Measurements from ENCODE around the gene TMEM11.

The TMEM11 gene

DNA sequence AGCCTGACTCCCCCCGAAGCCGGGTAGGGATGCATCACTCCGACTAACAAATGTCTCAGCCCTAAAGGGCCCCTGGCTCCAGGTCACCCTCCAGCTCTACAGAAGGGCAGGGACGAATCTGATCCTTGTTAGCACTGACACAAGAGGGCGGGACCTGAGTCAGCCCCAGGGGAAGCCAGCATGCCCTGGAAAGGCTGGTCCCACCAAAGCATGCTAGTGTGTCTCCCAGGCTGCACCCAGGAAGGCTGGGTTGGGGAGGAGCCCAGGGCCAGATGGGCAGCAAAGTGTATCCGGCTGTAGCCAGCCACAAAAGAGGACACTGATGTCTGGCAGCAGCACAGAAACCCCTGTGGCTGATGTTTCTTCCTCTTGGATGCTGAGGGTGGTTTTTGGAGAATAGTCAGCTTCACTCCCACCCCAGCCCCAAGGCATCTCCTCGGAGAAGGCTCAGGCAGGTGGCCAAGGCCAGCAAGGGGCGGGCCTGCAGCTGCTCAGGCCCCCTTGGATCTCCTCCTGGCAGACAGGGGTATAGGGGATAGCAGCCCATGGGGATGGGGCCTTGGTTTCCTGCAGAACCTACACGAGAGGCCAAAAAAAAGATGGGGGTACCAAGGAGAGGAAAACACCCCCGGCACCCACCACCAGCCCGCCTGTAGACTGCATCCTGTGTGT lies 28.2 kb upstream of the TMEM11 start:
- no peak overlapping the region for H3K4me3 ChIP-seq (ENCODE audit: control insufficient read depth, low read depth, low read length)
- peak; percentile 38 for DNase-seq (ENCODE audit: low read depth)
- TF ChIP-seq, protein P1, sequence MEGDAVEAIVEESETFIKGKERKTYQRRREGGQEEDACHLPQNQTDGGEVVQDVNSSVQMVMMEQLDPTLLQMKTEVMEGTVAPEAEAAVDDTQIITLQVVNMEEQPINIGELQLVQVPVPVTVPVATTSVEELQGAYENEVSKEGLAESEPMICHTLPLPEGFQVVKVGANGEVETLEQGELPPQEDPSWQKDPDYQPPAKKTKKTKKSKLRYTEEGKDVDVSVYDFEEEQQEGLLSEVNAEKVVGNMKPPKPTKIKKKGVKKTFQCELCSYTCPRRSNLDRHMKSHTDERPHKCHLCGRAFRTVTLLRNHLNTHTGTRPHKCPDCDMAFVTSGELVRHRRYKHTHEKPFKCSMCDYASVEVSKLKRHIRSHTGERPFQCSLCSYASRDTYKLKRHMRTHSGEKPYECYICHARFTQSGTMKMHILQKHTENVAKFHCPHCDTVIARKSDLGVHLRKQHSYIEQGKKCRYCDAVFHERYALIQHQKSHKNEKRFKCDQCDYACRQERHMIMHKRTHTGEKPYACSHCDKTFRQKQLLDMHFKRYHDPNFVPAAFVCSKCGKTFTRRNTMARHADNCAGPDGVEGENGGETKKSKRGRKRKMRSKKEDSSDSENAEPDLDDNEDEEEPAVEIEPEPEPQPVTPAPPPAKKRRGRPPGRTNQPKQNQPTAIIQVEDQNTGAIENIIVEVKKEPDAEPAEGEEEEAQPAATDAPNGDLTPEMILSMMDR (conservative IDR thresholded peaks at IDR 0.05; ENCODE audit: control insufficient read depth, insufficient read depth, low read depth, low read length): no peak

DNA sequence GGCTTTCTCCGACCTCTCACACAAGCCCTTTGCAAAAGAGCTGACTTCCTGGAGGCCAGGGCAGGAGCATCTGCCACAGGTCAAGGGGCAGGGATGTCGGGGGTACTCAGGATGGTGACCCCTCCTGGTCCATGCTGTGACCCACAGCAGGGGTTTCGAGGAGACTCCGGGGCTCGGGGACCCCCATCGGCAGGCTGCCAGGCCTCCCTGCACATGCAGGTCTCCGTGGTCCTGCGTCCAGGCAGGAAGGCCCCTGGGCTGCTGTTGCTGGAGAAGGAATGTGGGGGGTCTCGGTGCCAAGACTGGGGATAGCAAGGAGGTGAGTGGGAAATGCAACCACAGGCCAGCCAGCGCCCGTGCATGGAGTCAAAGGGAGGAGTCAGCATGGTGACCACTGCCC lies 27.6 kb upstream of the TMEM11 start:
- TF ChIP-seq, protein P1 (conservative IDR thresholded peaks at IDR 0.05; ENCODE audit: control insufficient read depth, insufficient read depth, low read depth, low read length): no peak
- no peak for DNase-seq (ENCODE audit: low read depth)
- H3K4me3 ChIP-seq (ENCODE audit: control insufficient read depth, low read depth, low read length): no peak overlapping the region

DNA sequence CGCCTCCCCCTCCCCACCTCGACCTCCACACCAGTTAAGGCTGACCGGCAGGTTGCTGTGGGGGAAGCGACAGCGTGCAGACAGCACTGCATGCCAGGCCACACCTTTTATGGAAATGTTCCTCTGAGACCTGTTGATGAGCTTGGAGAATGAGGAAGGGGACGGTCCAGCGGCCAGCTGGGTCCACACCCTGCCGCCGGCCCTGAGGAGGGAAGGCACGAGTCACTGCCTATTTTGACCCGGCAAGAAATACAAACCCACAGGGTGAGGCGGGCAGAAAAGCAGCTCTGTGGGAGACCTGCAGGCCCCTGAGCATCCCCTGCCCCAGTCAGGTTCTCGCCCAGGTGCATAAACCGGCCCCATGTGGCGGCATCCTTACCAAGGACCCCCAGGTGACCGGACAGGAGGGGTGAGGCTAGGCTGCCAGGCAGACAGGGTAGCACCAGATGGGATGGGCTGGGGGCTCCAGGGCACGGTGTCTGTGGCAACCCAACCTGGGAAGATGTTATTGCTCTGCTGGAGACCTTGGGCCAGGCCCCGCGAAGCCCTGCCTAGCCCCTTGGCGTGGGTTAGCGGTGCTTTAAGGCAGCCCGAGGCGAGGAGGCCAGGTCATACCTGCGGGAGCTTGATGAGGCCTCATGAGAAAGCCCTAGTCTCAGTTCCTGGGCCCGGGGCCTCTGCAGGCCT lies 26.6 kb upstream of the TMEM11 start:
- TF ChIP-seq, protein P1 (conservative IDR thresholded peaks at IDR 0.05; ENCODE audit: control insufficient read depth, insufficient read depth, low read depth, low read length): no peak

DNA sequence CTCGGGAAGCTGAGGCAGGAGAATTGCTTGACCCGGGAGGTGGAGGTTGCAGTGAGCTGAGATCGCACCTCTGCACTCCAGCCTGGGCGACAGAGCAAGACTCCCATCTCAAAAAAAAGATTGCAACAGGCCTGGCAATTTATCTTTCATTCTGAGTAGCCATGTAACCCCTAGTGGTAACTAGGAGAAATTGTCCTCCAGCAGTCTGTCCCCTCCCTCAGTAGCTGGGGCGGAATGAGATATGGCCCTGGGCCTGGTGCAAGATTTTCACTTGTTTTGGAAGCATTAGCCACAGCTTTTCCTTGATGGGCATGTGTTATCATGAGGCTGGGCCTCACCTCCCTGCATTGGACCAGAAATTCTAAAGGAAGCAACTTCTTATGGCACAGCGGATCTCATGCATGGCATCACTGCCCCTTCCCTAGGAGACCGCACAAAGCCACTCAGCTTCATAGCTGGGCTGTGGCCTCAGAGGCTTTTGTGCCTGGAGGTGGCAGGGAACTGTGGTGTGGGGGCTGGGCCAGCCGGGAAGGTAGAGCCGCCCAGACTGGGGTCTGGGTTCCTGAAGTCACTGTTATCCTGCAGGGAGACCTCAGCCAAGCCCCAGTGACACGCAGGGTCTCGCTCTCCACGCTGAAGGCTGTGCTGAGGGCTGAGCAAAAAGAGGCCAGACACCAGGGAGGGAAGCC lies 25.9 kb upstream of the TMEM11 start:
- TF ChIP-seq, protein P1 (conservative IDR thresholded peaks at IDR 0.05; ENCODE audit: control insufficient read depth, insufficient read depth, low read depth, low read length): peak; percentile 47
- peak; percentile 36 for DNase-seq (ENCODE audit: low read depth)
- no peak overlapping the region for H3K4me3 ChIP-seq (ENCODE audit: control insufficient read depth, low read depth, low read length)

More for the DNA sequence above, 26.6 kb upstream of the TMEM11 start:
- no peak overlapping the region for H3K4me3 ChIP-seq (ENCODE audit: control insufficient read depth, low read depth, low read length)
- no peak for DNase-seq (ENCODE audit: low read depth)

DNA sequence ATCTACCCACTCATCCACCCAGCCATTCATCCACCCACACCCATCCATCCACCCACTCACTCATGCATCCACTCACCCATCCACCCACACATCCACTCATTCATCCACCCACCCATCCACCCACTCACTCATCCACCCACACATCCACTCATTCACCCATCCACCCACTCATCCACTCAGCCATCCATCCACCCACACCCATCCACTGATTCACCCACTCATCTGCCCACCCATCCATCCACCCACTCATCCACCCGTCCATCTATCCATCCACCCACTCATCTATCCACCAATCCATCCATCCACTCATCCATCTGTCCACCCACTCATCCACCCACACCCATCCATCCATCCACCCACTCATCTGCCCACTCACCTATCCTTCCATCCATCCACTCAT lies 22.0 kb upstream of the TMEM11 start:
- TF ChIP-seq, protein P1 (conservative IDR thresholded peaks at IDR 0.05; ENCODE audit: control insufficient read depth, insufficient read depth, low read depth, low read length): no peak
- no peak for DNase-seq (ENCODE audit: low read depth)
- H3K4me3 ChIP-seq (ENCODE audit: control insufficient read depth, low read depth, low read length): no peak overlapping the region

DNA sequence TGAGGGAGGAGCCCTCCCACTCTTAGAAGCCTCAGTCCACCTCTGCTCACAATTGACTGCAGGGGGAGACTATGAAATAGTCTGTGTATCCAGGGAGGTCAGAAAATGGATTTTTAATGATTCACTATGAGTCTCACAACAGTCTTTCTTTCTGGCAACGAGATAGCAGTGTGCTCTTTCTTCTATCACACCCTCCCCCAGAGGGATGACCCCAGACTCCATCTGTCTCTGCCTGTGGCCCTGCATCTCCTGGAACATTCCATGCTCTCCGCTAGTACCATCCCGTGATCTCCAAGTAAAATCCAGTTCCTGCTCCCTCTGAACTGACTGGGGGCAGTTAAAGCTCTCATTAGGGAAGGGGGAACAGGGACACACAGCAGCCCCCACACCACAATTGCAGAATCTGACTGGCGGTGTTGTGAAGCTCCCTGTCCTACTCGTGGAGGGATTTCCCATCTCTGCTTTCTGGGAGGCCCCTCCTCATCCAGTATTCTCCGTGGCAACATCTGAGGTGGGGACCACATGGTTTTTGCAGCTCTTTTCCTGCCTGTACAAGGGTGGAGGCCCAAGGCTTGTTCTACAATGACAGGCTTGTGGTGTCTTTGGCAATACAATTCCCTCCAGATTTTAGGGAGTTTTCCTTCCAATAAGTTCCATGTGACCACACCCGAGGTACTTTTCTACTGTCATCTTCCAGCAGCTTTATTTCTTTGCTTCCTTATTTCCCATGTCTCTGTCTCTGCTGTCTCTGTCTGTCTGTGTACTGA lies 19.8 kb upstream of the TMEM11 start:
- TF ChIP-seq, protein P1 (conservative IDR thresholded peaks at IDR 0.05; ENCODE audit: control insufficient read depth, insufficient read depth, low read depth, low read length): no peak
- peak; percentile 12 for DNase-seq (ENCODE audit: low read depth)
- H3K4me3 ChIP-seq (ENCODE audit: control insufficient read depth, low read depth, low read length): no peak overlapping the region
